ELF-1 (cell line): ENCODE data around the gene ZNF511.
"Not testable (repeated sequence)": the region's sequence is repeated elsewhere in the genome, so short reads cannot be mapped to it uniquely, and the experiment has no call there.

Experiments
- DNase-seq: peaks from one replicate; pipeline ENCODE4 v3.0.0-alpha.2; 2016; ENCODE audit warnings: low read depth, low spot score

ZNF511 gene

DNA sequence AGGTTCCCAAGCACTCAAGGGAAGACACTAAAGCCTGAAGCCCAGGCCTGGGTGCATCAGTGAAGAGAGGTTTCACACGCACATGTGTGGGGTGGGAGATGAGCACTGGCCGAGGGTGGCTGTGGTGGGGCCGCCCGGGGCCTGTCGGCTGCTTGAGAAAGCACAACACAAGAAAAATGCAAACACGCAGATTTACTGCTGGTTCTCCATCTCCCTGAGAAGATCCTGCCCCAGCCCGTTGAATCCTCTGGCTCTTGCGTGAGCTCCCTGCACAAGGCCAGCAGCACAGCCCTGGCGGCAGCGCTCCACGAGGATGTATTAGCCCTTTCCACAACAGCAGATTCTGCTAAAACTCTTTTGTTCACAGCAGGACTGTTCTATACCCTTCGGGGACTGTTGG lies 6.2 kb downstream of the ZNF511 start:
- no peak for DNase-seq

DNA sequence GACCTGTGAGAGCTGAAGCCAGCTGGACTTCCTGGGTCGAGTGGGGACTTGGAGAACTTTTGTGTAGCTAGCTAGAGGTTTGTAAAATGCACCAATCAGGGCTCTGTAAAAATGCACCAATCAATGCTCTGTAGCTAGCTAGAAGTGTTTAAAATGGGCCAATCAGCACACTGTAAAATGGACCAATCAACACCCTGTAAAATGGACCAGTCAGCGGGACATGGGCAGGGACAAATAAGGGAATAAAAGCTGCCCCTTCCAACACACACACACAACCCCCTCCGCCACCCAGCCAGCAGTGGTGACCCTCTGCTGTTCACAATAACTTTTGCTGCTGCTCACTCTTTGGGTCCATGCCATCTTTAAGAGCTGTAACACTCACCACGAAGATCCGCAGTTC lies 7.1 kb downstream of the ZNF511 start:
- DNase-seq: no peak

GRCh38 chr10:133316266-133316665 lies 7.6 kb downstream of the ZNF511 start:
- DNase-seq: no peak

DNA sequence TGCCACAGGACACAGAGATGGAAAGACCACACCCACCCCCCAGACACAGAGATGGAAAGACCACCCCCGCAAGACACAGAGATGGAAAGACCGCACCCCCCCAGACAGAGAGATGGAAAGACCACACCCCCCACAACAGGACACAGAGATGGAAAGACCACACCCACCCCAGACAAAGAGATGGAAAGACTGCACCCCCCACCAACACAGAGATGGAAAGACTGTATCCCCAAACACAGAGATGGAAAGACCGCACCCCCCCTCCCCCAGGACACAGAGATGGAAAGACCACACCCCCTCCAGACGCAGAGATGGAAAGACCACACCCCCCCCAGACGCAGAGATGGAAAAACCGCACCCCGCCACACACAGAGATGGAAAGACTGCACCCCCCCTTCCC lies 8.0 kb downstream of the ZNF511 start:
- DNase-seq: no peak

- peak; percentile 83 for DNase-seq
These were observed 9.9 kb downstream of the ZNF511 start for GRCh38 chr10:133318494-133319127.

- not testable (repeated sequence) for DNase-seq
These were observed 12.2 kb downstream of the ZNF511 start for GRCh38 chr10:133320852-133321422.

DNA sequence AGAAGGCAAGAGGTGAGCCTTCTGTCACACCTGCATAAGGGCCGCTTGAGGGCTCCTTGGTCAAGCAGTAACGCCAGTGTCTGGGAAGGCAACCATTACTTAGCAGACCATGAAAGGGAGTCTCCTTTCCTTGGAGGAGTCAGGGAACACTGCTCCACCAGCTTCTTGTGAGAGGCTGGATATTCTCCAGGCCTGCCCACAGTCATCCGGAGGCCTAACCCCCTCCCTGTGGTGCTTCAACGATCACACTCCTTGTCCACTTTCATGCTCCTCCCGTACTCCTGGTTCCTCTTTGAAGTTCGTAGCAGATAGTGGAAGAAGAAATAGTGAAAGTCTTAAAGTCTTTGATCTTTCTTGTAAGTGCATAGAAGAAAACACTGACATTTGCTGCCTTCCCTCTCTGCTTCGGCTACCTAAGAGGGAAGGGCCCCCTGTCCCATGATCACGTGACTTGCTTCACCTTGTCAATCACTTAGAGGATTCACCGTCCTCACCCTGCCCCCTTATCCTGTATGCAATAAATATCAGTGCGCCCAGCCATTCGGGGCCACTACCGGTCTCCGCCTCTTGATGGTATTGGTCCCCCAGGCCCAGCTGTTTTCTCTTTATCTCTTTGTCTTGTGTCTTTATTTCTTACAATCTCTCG lies 13.5 kb downstream of the ZNF511 start:
- not testable (repeated sequence) for DNase-seq

DNA sequence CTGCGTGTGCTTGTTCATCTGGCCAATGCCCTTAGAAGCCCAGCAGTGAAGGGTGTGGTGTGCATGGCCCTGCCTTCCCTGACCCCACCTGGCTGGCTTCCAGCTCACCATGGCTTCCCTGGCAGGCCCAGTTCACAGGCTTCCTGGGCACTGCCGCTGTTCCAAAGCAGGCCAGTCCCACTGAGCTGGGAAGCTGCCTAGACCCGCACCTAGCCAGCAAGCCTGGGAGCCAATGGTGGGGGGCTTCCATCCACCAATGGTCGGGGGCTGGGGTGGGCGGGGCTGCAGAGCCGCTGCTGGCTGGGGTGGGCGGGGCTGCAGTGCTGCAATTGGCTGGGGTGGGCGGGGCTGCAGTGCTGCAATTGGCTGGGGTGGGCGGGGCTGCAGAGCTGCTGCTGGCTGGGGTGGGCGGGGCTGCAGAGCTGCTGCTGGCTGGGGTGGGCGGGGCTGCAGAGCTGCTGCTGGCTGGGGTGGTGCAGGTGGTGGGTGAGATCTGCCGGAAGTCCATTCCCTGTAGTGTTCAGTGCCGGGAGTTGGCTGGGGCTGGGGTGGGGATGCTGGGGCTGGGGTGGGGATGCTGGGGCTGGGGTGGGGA lies 15.6 kb downstream of the ZNF511 start:
- peak; percentile 59 for DNase-seq

DNA sequence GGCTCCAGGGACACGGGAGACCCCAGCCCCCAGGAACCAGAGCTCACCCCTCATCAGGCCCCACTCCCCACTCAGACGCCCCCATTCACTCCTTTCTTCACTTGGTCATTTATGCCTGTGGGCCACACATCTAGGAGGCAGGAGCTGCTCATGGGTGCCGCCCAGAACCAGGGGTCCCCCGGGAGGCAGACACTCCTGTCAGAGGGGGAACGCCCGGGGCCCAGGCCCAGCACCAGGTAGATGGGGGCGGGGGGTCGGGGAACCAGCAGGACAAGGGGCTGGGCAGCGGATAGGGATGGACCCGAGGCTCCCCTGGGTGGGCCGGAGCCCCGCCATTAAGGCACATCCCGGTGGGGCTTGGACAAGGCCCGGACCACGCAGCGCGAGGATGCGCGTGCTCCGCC lies 16.1 kb downstream of the ZNF511 start:
- DNase-seq: no peak

DNA sequence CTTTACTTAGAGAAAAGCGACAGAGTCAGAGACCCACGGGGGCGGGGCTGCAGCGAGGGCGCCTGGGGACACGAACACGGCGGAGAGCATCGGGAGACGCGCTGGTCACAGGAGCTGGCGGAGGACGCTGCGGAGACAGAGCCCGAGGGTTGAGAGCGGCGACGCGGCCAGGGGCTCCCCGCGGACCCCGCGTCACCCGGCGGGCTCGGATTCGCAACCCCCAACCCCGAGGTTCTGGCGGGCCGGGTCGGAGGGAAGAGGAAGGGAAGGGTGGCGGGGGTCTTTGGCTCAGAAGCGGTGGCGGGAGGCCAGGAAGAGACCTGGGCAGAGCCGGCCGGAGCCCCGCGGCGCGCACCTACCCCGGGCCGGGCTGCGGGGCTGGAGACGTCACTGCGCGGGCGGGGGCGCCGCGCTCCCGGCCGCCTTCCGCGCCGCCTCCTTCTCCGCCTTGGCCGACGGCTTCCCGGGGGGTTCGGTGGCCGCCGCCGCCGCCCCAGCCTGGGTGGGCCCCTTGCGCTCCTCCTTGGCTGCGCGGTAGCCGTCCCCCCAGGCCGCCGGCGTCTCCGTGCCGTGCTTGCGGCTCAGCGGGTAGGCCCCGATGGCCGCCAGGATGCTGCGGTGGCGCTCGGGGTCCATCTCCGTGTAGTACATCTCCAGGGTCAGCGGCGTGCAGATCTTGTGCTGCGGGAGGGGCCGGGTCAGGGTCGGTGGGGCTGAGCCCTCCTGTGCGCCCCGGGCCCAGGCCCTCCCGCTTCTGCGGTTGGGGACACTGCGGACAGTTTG lies 16.9 kb downstream of the ZNF511 start:
- no peak for DNase-seq

- no peak for DNase-seq
These were observed 17.5 kb downstream of the ZNF511 start for GRCh38 chr10:133326223-133326551.

- DNase-seq: no peak
These were observed 18.3 kb downstream of the ZNF511 start for GRCh38 chr10:133326745-133327650.

GRCh38 chr10:133327651-133328357 lies 19.1 kb downstream of the ZNF511 start:
- DNase-seq: no peak

GRCh38 chr10:133328358-133329343 lies 19.9 kb downstream of the ZNF511 start:
- no peak for DNase-seq

GRCh38 chr10:133329491-133330202 lies 20.9 kb downstream of the ZNF511 start:
- peak; percentile 94 for DNase-seq

- DNase-seq: no peak
These were observed 24.4 kb downstream of the ZNF511 start for GRCh38 chr10:133332936-133333699.

DNA sequence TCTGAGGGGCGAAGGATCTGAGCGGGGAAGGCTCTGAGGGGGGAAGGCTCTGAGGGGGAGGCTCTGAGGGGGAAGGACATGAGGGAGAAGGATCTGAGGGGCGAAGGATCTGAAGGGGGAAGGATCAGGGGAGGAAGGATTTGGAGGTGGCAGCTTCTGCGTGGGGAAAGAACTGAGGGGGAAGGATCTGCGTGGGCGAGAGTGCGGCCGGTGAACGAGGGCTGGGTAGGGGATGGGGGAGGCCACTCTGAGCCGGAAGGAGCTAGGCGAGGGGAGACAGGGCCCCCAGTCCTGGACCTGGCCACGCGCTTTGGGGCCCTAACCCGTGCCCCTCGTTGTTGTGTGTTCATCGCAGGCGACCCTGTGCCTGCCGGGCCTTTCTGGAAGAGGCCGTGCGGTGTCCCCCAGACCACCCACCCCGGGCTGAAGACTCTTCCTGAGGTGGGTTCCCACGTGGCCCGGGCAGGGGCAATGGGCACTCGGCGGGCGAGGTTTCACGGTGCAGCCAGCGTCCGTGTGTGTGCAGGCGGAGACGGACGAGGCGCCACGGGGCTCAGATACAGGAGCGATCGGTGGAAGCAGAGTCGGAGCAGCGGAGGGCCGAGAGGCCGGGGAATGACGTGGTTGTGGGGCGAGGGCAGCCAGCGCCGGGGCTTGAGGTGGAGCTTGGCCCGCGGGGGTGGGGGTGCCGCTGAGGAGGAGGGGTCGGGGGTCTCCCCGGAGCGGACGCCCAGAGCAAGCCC lies 26.0 kb downstream of the ZNF511 start:
- DNase-seq: no peak
